Activated CD4-positive, alpha-beta T cell treated with anti-CD3 and anti-CD28 coated beads for 36 hours (primary cell): ENCODE data around the gene PCDHB6. TPM values are rescaled to one million over a fixed set of nuclear protein-coding genes. Genes with fewer than 3 reads are reported as not detected.
A peak's percentile ranks its signal among the peaks of the same experiment; 100 is the strongest.
"Not testable (repeated sequence)": the region's sequence is repeated elsewhere in the genome, so short reads cannot be mapped to it uniquely, and the experiment has no call there.

Experiments used
- ATAC-seq: fragments of 200-7000 bp; cut with Tn5 transposase; one replicate; pipeline ENCODE4 v1.10.0; 2021; ENCODE audit warnings: mild to moderate bottlenecking, moderate library complexity
- CTCF ChIA-PET: fragments of 350-600 bp; sonication (Branson Sonifier 250); formaldehyde crosslinking; loops from one replicate; lab custom pipeline; 2021; ENCODE audit warnings: antibody characterized with exemption; lab: Charles Lee
- POLR2A ChIA-PET: fragments of 350-600 bp; sonication (Branson Sonifier 250); formaldehyde crosslinking; loops from one replicate; lab custom pipeline; 2021; ENCODE audit warnings: antibody characterized with exemption, inconsistent platforms; lab: Charles Lee
- DNase-seq: peaks from one replicate; pipeline ENCODE4 v3.0.0-alpha.2; 2020
- H3K27ac Mint-ChIP-seq: one replicate; pipeline ENCODE4 v1.8.0; 2021; ENCODE audit warnings: mixed read lengths
- H3K27me3 Mint-ChIP-seq: one replicate; pipeline ENCODE4 v1.8.0; 2021; ENCODE audit warnings: mixed read lengths
- H3K36me3 Mint-ChIP-seq: one replicate; pipeline ENCODE4 v1.8.0; 2021; ENCODE audit warnings: low read depth, mixed read lengths
- H3K4me1 Mint-ChIP-seq: one replicate; pipeline ENCODE4 v1.8.0; 2021; ENCODE audit warnings: mixed read lengths
- H3K4me3 Mint-ChIP-seq: one replicate; pipeline ENCODE4 v1.8.0; 2021; ENCODE audit warnings: mild to moderate bottlenecking, moderate library complexity, mixed read lengths
- H3K9me3 Mint-ChIP-seq: one replicate; pipeline ENCODE4 v1.8.0; 2021; ENCODE audit warnings: low read depth, mixed read lengths
- intact Hi-C, 2 experiments: fragments of 100-400 bp; cut with DNase I in 1 of 2; cut with micrococcal nuclease in 1 of 2; formaldehyde crosslinking; loops; one replicate each; pipeline versions ENCODE4 v1.14.2 to v1.15.1; 2022 to 2024; cut with DNase I, micrococcal nuclease
- total RNA-seq, 2 experiments: library from RNA; stranded (reverse); gene quantifications; one replicate each; pipeline ENCODE4 v1.2.3, GENCODE V29; 2021

The PCDHB6 gene
- total RNA-seq, 2 experiments from 2014 or later: not detected

GRCh38 chr5:141172381-141173204 lies 22.7 kb downstream of the PCDHB6 start, which contains the start of gene PCDHB7:
TSS of gene PCDHB7 (plus strand) at chr5:141172644. CDS start at chr5:141172836, 192 bp downstream.
- no peak within 1 kb of the TSS for H3K27ac Mint-ChIP-seq
- no peak within 1 kb of the TSS for H3K4me3 Mint-ChIP-seq
- POLR2A ChIA-PET: no interaction called here
- peaks cover 36% of the 10 kb centered on the region for H3K27me3 Mint-ChIP-seq
- CTCF ChIA-PET: interaction anchor here (0.6 kb wide), 1 partner anchor 15 kb away, joined by 3 read pairs; no protein-coding TSS in a partner anchor
- no peaks in the 10 kb centered on the region for H3K4me1 Mint-ChIP-seq
- no peak for ATAC-seq
- intact Hi-C loops: no loop called here
- peak; percentile 50 for DNase-seq
- peaks cover 2% of the 10 kb centered on the region for H3K36me3 Mint-ChIP-seq
- peaks cover 12% of the 10 kb centered on the region for H3K9me3 Mint-ChIP-seq

GRCh38 chr5:141174291-141175104 lies 24.6 kb downstream of the PCDHB6 start:
- CTCF ChIA-PET, DNase-seq, ATAC-seq, H3K36me3 Mint-ChIP-seq, H3K27ac Mint-ChIP-seq, H3K4me1 Mint-ChIP-seq, H3K4me3 Mint-ChIP-seq, POLR2A ChIA-PET, intact Hi-C loops: not testable (repeated sequence)
- Mint-ChIP-seq H3K27me3 (peaks cover 27% of the 10 kb centered on the region), H3K9me3 (peaks cover 12% of the 10 kb centered on the region)

- Mint-ChIP-seq H3K4me1 (no peaks in the 10 kb centered on the region), H3K36me3 (peaks cover 5% of the 10 kb centered on the region), H3K4me3 (no peak overlapping the region), H3K9me3 (peaks cover 13% of the 10 kb centered on the region), H3K27me3 (peaks cover 25% of the 10 kb centered on the region), H3K27ac (no peak overlapping the region)
- ATAC-seq (no peak), DNase-seq (no peak)
- ChIA-PET POLR2A (no interaction called here), CTCF (no interaction called here)
- intact Hi-C loops: no loop called here
Measured at GRCh38 chr5:141175933-141176332, 26.1 kb downstream of the PCDHB6 start.

- intact Hi-C loops, H3K27ac Mint-ChIP-seq, H3K4me1 Mint-ChIP-seq, ATAC-seq, DNase-seq, POLR2A ChIA-PET, H3K4me3 Mint-ChIP-seq: not testable (repeated sequence)
- Mint-ChIP-seq H3K27me3 (peaks cover 32% of the 10 kb centered on the region), H3K9me3 (peaks cover 18% of the 10 kb centered on the region), H3K36me3 (peaks cover 11% of the 10 kb centered on the region)
- CTCF ChIA-PET: interaction anchor here (0.9 to 1.4 kb wide), 4 partner anchors 15 to 219 kb away, joined by 3 to 6 read pairs (median 4); partner anchors contain the start of genes PCDHB10 and PCDHB13
Measured at GRCh38 chr5:141177577-141178191, 27.8 kb downstream of the PCDHB6 start, which contains the start of gene PCDHB8. TSS of gene PCDHB8 (plus strand) at chr5:141177790. CDS start at chr5:141178035, 245 bp downstream.

- Mint-ChIP-seq H3K36me3 (peaks cover 16% of the 10 kb centered on the region), H3K9me3 (peaks cover 18% of the 10 kb centered on the region), H3K27me3 (peaks cover 31% of the 10 kb centered on the region)
- CTCF ChIA-PET, H3K4me3 Mint-ChIP-seq, POLR2A ChIA-PET, intact Hi-C loops, H3K27ac Mint-ChIP-seq, H3K4me1 Mint-ChIP-seq, ATAC-seq, DNase-seq: not testable (repeated sequence)
Measured at GRCh38 chr5:141179371-141179770, 29.5 kb downstream of the PCDHB6 start.

- intact Hi-C loops, DNase-seq, ATAC-seq, CTCF ChIA-PET, H3K4me3 Mint-ChIP-seq, H3K27ac Mint-ChIP-seq, H3K4me1 Mint-ChIP-seq, POLR2A ChIA-PET: not testable (repeated sequence)
- Mint-ChIP-seq H3K36me3 (peaks cover 18% of the 10 kb centered on the region), H3K27me3 (peaks cover 35% of the 10 kb centered on the region), H3K9me3 (peaks cover 21% of the 10 kb centered on the region)
Measured at GRCh38 chr5:141179876-141180275, 30.0 kb downstream of the PCDHB6 start.

- ChIA-PET CTCF (interaction anchor here (0.5 kb wide), 1 partner anchor 21 kb away, joined by 6 read pairs; no protein-coding TSS in a partner anchor), POLR2A (no interaction called here)
- no peak for ATAC-seq
- intact Hi-C loops: no loop called here
- peaks cover 18% of the 10 kb centered on the region for H3K36me3 Mint-ChIP-seq
- H3K27ac Mint-ChIP-seq: no peak overlapping the region
- no peaks in the 10 kb centered on the region for H3K4me1 Mint-ChIP-seq
- no peak for DNase-seq
- H3K4me3 Mint-ChIP-seq: no peak overlapping the region
- peaks cover 19% of the 10 kb centered on the region for H3K9me3 Mint-ChIP-seq
- peaks cover 36% of the 10 kb centered on the region for H3K27me3 Mint-ChIP-seq
Measured at GRCh38 chr5:141180313-141180712, 30.5 kb downstream of the PCDHB6 start.

- CTCF ChIA-PET: interaction anchor here (0.7 to 1.0 kb wide), 2 partner anchors 142 to 239 kb away, joined by 3 read pairs; no protein-coding TSS in a partner anchor
- H3K36me3 Mint-ChIP-seq: peaks cover 18% of the 10 kb centered on the region
- H3K27me3 Mint-ChIP-seq: peaks cover 44% of the 10 kb centered on the region
- no peak within 1 kb of the TSS for H3K27ac Mint-ChIP-seq
- H3K9me3 Mint-ChIP-seq: peaks cover 25% of the 10 kb centered on the region
- no peak within 1 kb of the TSS for H3K4me3 Mint-ChIP-seq
- peak; percentile 30 for DNase-seq
- ATAC-seq: no peak
- POLR2A ChIA-PET: no interaction called here
- peaks cover 4% of the 10 kb centered on the region for H3K4me1 Mint-ChIP-seq
- intact Hi-C loops: no loop called here
Measured at GRCh38 chr5:141182248-141182647, 32.4 kb downstream of the PCDHB6 start, which contains the start of gene PCDHB16. TSS of gene PCDHB16 (plus strand) at chr5:141182387. CDS start at chr5:141182560, 173 bp downstream.

GRCh38 chr5:141184117-141184855 lies 34.4 kb downstream of the PCDHB6 start:
- intact Hi-C loops, H3K4me1 Mint-ChIP-seq, H3K4me3 Mint-ChIP-seq, H3K27ac Mint-ChIP-seq, DNase-seq, POLR2A ChIA-PET, ATAC-seq: not testable (repeated sequence)
- H3K9me3 Mint-ChIP-seq: peaks cover 30% of the 10 kb centered on the region
- H3K27me3 Mint-ChIP-seq: peaks cover 53% of the 10 kb centered on the region
- CTCF ChIA-PET: interaction anchor here (0.6 kb wide), 1 partner anchor 160 kb away, joined by 3 read pairs; the partner anchor contains the start of gene PCDHGA3
- peaks cover 22% of the 10 kb centered on the region for H3K36me3 Mint-ChIP-seq

- Mint-ChIP-seq H3K9me3 (peaks cover 30% of the 10 kb centered on the region), H3K36me3 (peaks cover 22% of the 10 kb centered on the region), H3K4me3 (peak within 1 kb of the TSS; percentile 42), H3K4me1 (peaks cover 4% of the 10 kb centered on the region), H3K27ac (no peak within 1 kb of the TSS), H3K27me3 (peaks cover 54% of the 10 kb centered on the region)
- ATAC-seq: no peak
- DNase-seq: peak; percentile 63
- ChIA-PET CTCF (interaction anchor here (0.6 to 2.5 kb wide), 10 partner anchors 10 to 797 kb away, joined by 3 to 10 read pairs (median 4); partner anchors contain the start of genes PCDHB15 and PCDHB7), POLR2A (no interaction called here)
- intact Hi-C loops: no loop called here
Measured at GRCh38 chr5:141186897-141187512, 37.1 kb downstream of the PCDHB6 start, which contains the start of gene PCDHB9. TSS of gene PCDHB9 (plus strand) at chr5:141187161. CDS start at chr5:141187319, 158 bp downstream.
